Measurements from ENCODE around the gene MYEOV.

MYEOV gene

DNA sequence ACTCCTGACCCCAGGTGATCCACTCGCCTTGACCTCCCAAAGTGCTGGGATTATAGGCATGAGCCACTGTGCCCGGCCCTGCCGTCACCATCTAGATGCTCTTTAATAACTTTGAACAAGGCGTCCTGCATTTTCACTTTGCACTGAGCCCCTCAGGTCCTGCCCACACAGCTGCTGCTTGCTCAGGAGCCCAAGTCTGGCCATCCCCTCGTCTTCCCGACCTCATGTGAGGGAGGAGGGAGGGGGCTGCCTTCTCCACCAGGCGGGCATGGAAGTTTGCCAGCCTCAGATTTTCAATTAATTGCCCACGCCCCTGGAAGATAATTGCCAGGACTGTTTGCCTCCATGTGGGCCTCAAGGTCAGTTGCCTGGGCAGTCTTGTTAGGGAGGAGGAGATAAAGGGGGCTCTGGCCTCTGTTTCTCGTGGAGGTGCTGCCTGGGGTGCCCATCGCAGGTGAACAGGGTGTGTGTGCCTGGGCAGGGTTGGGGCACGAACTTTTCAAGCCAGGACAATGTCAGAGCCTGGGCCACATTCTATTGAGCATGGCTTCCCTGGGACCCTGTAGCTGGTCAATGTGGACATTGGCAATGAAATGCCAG lies 27.9 kb upstream of the MYEOV start:
- no peak for DNase-seq

DNA sequence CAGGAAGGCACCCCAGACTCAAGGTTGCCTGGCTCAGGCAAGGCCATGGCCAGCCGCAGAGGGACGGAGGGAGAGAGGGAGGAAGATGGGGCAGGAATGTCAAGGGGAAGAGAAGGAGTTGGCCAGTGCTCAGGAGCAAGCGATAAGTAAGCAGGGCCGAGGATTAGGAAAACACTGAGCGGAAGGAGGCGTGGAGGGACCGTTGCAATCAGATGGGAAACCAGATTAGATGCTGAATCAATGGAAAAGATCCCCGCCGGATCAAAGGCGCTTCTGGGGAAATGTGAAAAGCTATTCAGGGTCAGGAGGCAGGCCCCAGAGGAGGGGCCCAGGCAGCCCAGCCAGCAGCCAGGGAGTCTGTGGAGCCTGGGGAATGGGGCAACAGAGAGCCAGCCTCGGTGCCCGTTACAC lies 26.6 kb upstream of the MYEOV start:
- DNase-seq, result no peak

DNA sequence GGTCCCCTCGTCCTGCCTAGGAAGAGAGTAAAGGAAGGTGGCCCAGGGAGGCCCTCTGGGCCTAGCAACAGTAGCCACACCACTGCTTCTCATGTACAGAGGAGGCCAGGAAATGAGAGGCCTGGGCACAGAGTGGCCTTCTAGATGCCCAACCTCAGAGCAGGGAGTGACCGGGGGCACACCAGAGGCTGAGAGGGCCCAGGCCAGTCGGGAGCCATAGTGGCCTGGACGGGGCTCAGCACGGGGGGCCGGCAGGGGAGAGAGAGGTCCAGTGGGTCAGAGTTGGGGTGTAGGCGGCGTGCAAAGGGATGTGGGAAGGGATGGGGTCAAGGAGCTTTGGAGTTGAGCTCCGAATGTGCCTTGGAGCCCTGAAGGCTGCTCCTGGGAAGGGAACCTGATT lies 25.0 kb upstream of the MYEOV start:
- DNase-seq, result no peak

DNA sequence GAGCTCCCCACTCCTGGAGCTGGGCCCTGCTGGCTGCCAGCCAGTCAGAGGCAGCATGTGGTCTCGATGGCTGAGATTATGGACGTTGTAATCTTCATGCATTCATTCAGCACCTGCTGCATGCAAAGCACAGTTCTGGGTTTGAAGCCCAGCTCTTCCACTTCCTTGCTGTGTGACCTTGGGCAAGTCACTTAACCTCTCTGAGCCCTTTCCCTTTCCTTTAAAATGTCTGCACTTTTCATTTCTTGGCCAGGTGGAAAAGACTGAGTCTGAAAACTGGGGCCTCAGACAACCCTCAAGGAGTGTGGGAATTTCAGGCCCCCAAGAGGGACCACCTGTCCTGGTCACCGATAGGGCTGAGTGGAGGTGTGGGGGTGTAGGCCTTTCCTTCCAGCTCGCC lies 24.6 kb upstream of the MYEOV start:
- no peak for DNase-seq

DNA sequence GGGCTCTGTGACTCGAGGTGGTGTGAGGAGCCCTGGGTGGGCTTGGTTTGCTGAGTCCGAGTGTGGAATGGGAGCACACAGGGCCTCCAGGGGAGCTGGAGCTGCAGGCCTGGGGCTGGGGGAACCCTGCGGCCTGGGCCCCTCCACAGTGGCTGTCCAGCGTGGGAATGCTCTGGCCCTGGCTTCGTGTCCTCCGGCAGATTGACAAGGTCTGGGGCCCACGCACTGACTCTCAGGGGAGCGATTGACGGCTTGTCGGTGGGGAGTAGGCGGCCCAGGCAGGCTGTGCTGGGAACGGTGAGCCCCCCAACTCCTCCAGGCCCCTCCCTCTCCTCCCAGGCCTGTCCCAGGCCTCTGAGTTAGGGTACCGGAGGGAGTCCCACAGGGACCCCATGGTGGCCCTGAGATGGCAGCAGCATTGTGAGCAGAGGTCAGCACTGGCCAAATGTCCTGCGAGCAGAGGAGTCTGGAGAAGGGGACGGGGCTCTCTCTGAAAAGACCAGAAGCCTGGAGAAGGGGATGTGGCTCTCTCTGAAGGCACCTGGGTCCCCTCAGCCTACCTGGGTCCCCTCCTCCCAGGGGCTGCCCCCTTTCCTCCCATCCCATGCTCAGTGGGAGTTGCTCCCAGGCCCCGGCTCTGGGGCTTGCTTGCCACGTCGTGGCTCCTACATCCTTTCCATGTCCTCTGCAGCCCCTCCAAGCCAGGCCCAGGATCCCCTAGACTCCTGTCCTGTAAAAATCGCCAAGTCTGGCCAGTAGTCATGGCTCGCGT lies 23.8 kb upstream of the MYEOV start:
- DNase-seq, result no peak

DNA sequence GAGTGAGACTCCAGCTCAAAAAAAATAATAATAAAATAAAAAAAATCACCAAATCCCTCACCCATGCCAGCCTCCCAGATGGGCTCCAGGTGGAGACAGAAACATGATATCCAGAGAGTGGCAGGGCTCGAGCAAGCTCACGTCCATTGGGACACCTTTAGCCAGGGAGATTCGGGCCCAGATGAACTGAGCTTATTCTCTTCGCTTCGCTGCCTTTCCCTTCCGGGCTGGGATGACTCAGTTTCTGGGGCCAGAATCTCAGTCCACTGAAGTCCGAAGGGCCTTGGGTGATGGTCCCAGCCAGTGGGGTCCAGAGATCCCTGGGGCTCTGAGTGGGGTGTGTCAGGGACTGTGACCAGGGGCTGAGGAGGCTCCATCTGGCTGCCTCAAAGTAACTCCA lies 23.0 kb upstream of the MYEOV start:
- no peak for DNase-seq

DNA sequence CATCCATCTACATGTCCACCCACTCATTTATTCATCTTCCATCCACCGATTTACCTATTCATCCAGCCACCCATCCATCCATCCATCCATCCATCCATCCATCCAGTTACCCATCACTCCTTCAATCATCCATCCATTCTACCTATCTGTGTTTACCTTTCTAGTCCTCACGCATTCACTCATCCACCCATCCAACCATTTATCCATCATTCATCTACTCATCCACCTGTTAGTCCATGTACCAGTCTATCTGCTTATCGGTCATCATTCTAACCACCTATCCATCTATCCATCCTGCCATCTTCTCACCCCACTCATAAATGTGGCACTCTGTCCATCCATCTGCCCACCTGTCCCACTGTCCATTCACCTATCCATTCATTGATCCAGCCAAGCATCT lies 21.9 kb upstream of the MYEOV start:
- DNase-seq, result no peak

DNA sequence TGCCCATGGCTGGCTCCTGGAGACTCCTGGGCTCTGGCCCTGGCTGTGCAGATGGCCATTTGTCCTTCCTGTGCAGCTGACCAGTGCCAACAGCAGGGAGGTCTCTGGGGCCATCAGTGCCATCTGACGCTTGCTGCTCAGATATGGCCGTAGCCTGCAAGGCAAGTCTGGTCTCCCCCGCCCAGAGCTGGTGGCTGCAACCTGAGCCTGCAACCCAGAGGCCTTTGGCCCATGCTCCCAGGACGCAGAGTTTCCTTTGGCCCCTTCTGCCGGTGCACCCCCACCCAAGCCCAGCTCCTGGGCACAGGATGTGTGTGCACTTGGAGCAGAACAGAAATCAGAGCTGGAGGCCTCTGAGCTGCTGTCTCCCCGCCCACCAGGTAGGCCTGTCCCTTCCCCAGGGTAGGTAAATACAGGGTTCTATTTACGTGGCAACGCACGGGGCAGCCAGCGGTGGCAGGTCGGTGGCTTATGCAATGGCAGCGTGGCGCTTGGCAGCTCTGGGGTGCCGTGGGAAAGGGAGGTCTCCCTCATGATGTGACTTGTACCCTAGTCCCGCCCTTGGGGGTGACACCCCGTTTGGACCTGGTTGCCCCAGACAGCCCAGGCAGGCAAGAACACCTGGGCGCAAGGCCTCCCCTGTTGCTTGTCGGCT lies 21.0 kb upstream of the MYEOV start:
- no peak for DNase-seq

DNA sequence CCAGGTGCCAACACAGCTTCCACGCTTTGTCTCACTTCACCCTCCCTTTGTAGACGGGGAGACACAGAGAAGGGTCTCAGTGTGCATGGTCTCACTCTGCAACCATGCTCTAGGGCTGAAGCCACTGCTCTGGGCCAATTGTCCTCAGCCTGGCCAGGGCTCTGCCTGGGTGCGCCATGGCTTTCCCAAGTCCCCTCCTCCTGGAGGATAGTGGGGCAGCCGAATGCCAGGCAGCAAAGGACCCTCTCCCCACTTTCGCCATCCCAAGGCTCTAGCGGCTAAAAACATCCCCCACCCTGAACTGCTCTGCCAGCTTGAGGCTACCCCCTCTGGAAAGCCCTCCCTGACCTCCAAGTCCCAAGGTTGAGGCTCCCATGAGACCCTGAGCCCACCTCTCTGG lies 20.4 kb upstream of the MYEOV start:
- no peak for DNase-seq

DNA sequence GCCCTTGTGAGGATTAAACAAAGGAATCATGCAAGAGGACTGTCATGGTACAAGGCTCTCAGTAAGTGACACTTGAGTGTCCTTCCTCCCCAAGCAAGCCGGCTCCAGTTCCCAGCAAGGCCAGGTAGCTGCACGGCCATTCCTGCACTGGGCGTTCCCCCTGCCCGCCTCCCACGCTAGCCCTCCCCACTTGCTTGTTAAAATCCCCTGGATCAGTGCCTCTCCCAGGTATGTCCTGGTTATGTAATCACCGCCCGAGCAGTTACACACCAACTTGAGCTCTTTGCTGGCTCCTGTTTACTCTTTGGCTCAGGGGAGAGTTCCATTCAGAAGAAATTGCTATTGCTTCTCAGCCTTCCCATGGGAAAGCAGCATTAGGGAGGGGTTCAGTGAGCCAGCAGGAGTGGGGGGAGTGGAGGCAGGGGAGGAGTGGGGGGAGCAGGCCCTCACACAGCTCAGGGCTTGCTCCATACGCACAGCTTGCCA lies 19.4 kb upstream of the MYEOV start:
- no peak for DNase-seq

DNA sequence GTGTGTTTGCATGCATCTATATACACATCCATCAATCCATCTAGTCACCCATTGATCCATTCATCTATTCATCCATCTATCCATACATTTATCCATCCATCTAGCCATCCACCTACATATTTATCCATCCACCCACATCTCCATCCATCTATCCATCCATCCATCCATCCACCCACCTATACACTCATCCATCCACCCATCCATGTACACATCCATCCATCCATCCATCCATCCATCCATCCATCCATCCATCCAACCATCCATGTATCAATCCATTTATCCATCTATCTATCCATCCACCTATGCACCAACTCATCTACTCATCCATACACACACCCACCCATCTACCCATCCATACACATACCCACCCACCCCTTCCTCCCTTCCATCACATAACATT lies 18.8 kb upstream of the MYEOV start:
- DNase-seq, result no peak

DNA sequence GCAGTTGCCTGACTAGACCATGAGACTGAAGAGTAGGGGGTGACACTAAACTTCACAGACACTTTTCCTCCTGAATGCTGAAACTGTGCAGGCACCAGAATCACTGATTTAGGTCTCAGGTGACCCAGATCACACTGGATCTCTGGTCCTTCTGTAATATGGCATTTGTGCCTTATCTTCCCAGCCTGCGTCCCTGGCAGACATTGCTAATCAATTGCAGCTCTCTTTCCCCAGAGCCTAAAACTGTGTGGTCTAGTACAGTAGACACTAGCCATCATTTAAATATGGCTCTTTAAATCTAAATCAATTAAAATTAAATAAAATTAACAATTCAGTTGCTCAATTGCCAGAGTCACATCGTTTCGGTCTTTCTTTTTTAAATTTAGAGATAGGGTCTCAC lies 17.8 kb upstream of the MYEOV start:
- DNase-seq, result no peak

DNA sequence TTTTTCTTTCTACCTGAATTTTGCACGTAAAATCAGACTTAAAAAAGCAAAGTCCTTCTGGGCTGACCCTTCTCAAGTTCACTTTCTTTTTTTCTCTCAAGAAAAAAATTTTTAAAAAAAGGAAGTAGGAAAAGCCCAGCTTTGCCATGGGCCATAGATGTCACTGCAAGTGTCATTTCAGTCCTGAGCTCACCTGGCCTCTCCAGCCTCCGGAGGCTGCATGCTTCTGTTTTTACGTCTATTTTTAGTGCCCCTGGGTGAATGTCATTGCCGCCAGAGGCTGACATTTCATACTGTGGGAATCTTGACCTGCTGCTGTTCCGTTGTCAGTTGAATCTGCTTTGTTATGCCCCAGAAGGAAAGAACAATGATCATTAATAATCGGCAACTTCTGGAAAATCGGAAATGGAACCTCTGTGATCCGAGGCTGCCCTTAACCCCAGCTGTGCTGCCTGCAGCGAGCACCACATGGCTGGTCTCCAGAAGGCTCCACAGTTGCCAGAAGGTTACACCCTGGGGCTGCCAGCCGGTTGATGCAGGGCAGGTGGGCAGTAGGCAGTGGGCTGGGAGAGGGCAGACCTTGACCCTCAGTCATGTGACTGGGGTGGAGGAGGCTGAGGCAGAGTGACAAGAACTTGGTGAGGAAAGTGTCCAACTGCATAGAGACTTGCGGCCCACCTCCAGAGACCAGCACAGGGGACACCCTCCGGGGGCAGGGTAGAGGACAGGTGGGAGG lies 16.7 kb upstream of the MYEOV start:
- DNase-seq, result no peak

DNA sequence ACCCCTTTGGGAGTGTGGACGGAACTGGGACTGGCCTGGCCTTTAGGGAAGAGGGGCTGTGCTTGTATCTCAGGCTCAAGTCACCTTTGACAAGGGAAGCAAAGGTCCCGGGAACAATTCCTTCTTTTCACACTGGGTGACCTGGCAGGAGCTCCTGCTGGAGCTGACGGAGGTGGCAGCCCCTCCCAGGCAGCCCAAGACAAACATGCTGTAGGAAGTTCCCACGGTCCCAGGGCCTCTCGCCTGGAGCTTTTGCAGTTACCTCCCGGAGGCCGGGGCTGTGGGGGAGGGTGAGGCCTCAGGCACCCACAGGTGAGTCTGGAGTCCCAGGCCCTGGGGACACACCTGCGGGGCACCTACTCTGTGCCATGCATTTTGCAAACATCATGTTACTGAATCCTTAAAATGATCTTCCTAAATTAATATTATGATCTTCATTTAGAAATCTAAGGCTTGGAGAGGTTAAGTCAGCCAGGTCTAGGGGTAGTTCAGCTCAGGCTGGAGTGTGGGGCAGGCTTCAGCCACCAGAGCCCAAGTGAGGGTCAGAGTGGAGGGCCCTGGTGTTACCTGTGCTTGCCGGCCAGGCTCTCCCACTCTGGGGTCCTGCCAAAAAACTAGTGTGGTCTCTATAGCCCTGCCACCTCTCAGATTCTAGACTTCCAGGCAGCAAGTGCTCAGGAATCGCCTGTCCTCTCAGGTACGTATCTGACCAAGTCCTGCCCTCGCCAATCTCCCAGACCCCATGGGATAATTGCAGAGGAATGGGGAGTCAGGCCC lies 15.7 kb upstream of the MYEOV start:
- DNase-seq, result no peak

DNA sequence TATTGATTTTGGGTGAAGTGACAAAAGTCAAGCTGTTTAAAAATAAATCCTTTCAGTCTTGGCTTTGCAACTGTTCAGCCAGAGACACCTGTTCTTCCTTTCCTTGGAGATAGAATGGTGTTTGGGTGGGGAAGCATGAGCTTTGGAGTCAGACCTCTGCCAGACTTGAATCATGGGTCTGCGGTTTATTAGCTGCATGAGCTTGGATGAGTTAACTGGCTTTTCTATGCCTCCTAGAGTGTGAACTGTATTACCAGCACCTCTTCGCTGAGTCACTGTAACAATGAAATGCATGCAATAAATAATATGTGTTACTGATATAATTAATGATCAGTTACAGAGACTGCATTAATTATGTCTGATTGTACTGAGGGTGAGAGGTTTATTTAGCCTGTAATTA lies 13.5 kb upstream of the MYEOV start:
- DNase-seq, result no peak

DNA sequence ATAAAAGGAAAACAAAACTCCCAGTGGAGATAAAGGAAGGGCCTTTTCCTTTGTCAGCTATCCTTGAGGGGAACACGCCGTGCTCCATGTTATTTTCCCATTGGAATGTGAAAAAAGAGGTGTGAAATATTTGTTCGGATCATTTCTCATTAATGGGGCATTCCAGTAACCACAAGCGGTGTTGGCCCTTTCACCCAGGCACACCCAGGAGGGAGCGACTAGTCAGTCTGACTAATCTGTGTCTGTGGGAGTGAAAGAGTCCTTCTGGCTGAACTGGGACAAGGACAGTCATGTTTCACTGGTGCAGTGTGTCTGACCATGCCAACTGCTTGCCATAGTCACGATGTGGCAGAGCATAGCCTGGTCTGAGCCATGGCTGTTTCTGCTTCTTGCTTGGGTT lies 13.0 kb upstream of the MYEOV start:
- no peak for DNase-seq

DNA sequence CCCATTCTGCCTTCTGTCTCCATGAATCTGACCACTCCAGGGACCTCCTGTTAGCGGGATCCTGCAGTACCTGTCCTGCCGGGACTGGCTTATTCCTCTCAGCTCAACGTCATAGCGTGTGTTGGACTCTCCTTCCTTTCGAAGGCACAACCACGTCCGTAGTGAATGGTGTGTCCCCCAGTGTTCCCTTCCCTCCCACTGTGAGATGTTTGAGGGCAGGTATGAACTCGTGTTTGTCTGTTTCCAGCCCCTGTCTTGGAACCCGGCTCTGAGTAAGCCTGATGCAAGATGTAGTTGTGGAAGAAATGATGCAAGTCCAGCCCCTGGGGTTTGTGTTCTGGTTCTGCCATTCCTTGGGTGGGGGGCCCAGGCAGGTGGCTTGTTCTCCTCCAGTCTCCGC lies 10.5 kb upstream of the MYEOV start:
- DNase-seq, result no peak

DNA sequence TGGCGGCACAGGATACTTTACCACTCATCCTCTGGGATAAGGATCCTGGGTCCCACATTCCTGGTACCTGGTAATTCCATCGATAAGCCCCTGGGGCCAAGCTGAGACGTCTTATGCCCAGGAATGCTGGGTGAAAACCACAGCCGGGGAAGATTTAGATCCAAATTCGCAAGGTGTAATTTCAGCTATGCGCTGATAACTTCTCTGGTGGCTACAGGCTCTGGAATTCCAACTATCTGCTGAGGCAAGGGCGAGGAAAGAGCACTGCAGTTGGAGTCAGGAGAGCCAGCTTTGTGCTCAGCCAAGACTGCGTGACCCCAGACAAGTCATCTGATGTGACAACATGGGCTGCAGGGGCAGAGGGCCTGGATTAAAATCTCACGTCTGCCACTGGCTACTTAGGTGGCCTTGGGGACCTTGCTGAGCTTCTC lies 9.9 kb upstream of the MYEOV start:
- DNase-seq, result no peak

DNA sequence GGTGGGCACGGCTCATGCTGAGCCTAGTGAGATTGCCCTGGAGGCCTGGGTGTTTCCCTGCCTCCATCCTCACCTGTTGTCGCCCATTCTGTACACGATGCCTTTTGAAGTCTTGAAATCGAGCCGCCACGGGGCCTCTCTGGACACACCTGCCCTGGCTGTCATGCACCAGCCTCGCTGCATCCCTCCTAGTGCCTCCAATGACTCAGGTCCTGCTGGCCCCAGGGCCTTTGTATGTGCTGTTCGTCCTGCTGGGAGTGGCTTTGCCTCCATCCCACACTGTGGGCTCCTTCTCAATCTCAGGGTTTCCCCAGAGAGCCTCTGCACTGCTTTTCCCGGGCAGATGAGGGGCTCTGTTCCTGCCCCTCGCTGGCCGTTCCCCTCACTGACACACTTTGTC lies 8.9 kb upstream of the MYEOV start:
- DNase-seq, result no peak

DNA sequence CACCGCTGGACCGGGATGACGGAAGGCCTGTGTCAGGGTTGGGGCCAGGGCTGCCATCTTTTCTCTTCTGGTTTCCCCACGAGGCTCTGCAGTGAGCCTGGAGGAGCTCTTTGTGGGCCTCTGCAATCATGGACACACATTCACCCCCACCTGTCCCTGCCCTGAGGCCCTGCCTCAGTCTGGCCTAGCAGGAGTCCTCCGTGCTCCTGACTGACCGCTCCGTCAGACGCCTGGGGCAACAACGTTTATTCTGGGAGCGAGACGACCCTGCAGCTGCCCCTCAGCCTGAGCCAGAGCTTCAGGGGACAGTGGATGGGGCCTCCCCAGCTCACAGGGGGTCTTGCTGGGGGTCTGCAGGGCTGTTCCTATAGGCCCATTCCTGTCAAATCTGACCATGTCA lies 8.2 kb upstream of the MYEOV start:
- DNase-seq, result no peak

DNA sequence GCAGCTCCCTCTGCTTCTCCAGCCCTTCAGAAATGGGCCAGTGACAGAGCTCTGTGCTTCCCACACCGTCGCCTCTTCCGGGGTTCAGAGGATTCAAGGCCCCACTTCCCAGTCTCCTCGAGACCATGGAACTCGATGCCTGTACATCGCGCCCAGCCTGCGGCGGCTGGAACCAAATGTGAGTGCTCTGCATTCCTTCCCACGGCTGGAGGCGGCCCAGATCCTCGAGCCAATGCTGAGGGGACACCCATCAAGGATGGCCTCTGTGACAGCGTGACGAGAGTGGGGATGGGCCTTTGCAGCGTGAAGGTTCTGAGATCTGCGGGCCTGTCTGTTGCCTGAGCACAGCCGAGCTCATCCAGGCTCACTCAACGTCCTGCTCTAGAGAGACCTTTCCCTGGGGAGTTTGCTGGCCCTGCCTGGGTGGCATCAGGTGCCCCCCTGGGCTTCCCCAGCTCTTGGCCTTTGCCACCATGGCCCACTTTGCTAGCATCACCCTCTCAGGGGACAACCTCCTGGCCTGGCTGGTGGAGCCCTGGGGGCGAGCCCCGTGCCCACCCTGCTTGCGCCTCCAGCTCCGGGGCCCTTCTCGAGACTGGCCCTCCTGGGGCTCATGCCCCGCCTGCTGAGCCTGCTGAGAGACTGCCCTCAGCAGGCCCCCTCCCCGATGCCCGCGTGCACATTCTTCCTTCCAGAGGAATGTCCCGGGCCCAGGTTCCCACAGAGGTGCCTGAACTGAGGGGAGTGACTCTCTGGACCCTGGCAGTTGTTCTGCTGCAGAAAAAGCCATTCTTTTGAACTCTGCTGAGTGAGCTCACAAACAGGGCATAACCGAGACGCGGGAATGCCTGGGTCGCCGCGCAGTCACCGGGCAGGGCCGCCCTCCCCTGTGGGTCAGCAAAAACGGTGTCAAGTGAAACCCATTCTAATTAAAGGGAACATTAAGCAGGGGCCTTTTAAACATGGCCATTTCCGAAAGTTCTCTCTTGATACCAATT lies 7.3 kb upstream of the MYEOV start:
- no peak for DNase-seq

Data from hematopoietic multipotent progenitor cell treated with erythropoietin and hydrocortisone succinate and interleukin-3 and kit ligand, for 6 days (in vitro differentiated cells).